ENCODE results near the gene PIK3AP1. TPM values are rescaled to one million over a fixed set of nuclear protein-coding genes. Genes with fewer than 3 reads are reported as not detected.

The PIK3AP1 gene
- total RNA-seq, 1 donor from 2014 or later = 3.8 TPM

DNA sequence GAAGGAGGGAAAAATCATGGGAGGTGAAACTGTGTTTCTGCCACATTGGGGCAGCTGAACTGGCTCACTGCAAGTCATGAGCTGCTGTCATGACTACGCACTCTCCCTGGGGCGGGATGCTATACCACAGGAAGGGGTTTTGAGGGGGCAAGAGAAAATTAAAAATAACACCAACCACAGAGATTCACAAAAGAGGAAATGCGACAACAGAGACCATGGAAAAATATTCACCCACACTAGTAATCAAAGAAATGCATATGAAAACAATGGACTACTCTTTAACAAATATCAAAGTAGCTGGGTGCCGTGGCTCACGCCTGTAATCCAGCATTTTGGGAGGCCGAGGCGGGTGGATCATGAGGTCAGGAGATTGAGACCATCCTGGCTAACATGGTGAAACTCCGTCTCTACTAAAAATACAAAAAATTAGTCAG is 68.3 kb downstream of the PIK3AP1 start:
- H3K27me3 Mint-ChIP-seq (ENCODE audit: insufficient read depth, low read depth) = peaks cover 4% of the 10 kb centered on the region
- H3K27ac Mint-ChIP-seq = no peak overlapping the region
- no peaks in the 10 kb centered on the region for H3K36me3 Mint-ChIP-seq

DNA sequence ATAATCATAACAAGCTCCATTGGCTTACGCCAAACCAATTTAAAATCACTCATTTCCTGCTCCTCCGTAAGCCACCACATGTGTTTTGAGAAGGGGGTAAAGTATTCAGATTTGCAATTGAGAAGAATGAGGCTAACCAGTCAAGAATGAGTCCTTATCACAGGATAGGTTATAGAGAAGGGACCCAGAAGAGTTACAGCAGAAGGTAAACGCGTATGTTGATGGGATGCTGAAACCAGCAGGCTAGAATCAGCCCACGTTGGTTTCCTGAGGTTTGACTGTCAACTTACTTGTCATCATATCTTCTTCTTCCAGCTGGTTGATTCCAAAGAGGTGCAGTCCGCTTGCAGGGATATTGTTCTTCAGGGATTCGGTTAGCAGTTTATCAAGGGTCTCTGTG is 69.4 kb downstream of the PIK3AP1 start:
- Histone ChIP-seq H3K27ac (no peak overlapping the region), H3K4me2 (no peak overlapping the region), H3F3A (ENCODE audit: low read depth) (no peaks in the 10 kb centered on the region), H3K4me3 (no peak overlapping the region), H3K9me3 (ENCODE audit: low read depth) (no peaks in the 10 kb centered on the region), H3K4me1 (peaks cover 6% of the 10 kb centered on the region), H3K79me2 (ENCODE audit: low read depth) (no peaks in the 10 kb centered on the region), H2AFZ (replicated peaks) (no peak overlapping the region), H3K27me3 (no peaks in the 10 kb centered on the region), H4K20me1 (ENCODE audit: low read depth) (no peaks in the 10 kb centered on the region), H3K9ac (no peak overlapping the region), H3K36me3 (no peaks in the 10 kb centered on the region)
- Mint-ChIP-seq H3K4me3 (no peak overlapping the region), H3K9me3 (peaks cover 5% of the 10 kb centered on the region), H3K4me1 (no peaks in the 10 kb centered on the region), H3K27me3 (ENCODE audit: insufficient read depth, low read depth) (peaks cover 2% of the 10 kb centered on the region), H3K27ac (no peak overlapping the region), H3K36me3 (no peaks in the 10 kb centered on the region)
- TF ChIP-seq EZH2 (IDR thresholded peaks at IDR 0.05) (no peak), EZH2phosphoT487 (IDR thresholded peaks at IDR 0.05) (no peak)
- TF ChIP-seq, protein P1, sequence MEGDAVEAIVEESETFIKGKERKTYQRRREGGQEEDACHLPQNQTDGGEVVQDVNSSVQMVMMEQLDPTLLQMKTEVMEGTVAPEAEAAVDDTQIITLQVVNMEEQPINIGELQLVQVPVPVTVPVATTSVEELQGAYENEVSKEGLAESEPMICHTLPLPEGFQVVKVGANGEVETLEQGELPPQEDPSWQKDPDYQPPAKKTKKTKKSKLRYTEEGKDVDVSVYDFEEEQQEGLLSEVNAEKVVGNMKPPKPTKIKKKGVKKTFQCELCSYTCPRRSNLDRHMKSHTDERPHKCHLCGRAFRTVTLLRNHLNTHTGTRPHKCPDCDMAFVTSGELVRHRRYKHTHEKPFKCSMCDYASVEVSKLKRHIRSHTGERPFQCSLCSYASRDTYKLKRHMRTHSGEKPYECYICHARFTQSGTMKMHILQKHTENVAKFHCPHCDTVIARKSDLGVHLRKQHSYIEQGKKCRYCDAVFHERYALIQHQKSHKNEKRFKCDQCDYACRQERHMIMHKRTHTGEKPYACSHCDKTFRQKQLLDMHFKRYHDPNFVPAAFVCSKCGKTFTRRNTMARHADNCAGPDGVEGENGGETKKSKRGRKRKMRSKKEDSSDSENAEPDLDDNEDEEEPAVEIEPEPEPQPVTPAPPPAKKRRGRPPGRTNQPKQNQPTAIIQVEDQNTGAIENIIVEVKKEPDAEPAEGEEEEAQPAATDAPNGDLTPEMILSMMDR (IDR thresholded peaks at IDR 0.05) = no peak
- DNase-seq (ENCODE audit: low spot score) = no peak

More for the DNA sequence above, 68.3 kb downstream of the PIK3AP1 start:
- no peaks in the 10 kb centered on the region for H3F3A ChIP-seq (ENCODE audit: low read depth)
- no peaks in the 10 kb centered on the region for H3K36me3 ChIP-seq
- H3K79me2 ChIP-seq (ENCODE audit: low read depth) = no peaks in the 10 kb centered on the region
- no peak overlapping the region for H3K4me3 ChIP-seq
- no peaks in the 10 kb centered on the region for H4K20me1 ChIP-seq (ENCODE audit: low read depth)
- no peak overlapping the region for H3K4me3 Mint-ChIP-seq
- H3K9ac ChIP-seq = no peak overlapping the region
- H3K4me1 Mint-ChIP-seq = no peaks in the 10 kb centered on the region
- no peak for DNase-seq (ENCODE audit: low spot score)
- no peaks in the 10 kb centered on the region for H3K9me3 ChIP-seq (ENCODE audit: low read depth)
- H3K27me3 ChIP-seq = no peaks in the 10 kb centered on the region
- H3K4me2 ChIP-seq = no peak overlapping the region
- no peak overlapping the region for H3K27ac ChIP-seq
- peaks cover 6% of the 10 kb centered on the region for H3K4me1 ChIP-seq
- TF ChIP-seq EZH2 (IDR thresholded peaks at IDR 0.05) = no peak
- TF ChIP-seq, protein P1 (IDR thresholded peaks at IDR 0.05) = no peak
- no peak for TF ChIP-seq EZH2phosphoT487 (IDR thresholded peaks at IDR 0.05)
- H2AFZ ChIP-seq (replicated peaks) = no peak overlapping the region
- peaks cover 8% of the 10 kb centered on the region for H3K9me3 Mint-ChIP-seq

GRCh38 chr10:96648297-96648696 is 72.0 kb downstream of the PIK3AP1 start:
- H3K4me1 ChIP-seq = peaks cover 6% of the 10 kb centered on the region
- Mint-ChIP-seq H3K4me1 (no peaks in the 10 kb centered on the region), H3K27me3 (ENCODE audit: insufficient read depth, low read depth) (peaks cover 5% of the 10 kb centered on the region), H3K27ac (no peak overlapping the region), H3K4me3 (no peak overlapping the region), H3K9me3 (no peaks in the 10 kb centered on the region), H3K36me3 (no peaks in the 10 kb centered on the region)
- H3K27me3 ChIP-seq = no peaks in the 10 kb centered on the region
- no peak overlapping the region for H3K27ac ChIP-seq
- no peaks in the 10 kb centered on the region for H3K9me3 ChIP-seq (ENCODE audit: low read depth)
- H4K20me1 ChIP-seq (ENCODE audit: low read depth) = no peaks in the 10 kb centered on the region
- H3K4me2 ChIP-seq = no peak overlapping the region
- DNase-seq (ENCODE audit: low spot score) = no peak
- H3K9ac ChIP-seq = no peak overlapping the region
- no peak overlapping the region for H3K4me3 ChIP-seq
- TF ChIP-seq EZH2phosphoT487 (IDR thresholded peaks at IDR 0.05) = no peak
- TF ChIP-seq, protein P1 (IDR thresholded peaks at IDR 0.05) = no peak
- no peak for TF ChIP-seq EZH2 (IDR thresholded peaks at IDR 0.05)
- no peak overlapping the region for H2AFZ ChIP-seq (replicated peaks)
- no peaks in the 10 kb centered on the region for H3K36me3 ChIP-seq
- no peaks in the 10 kb centered on the region for H3K79me2 ChIP-seq (ENCODE audit: low read depth)
- H3F3A ChIP-seq (ENCODE audit: low read depth) = no peaks in the 10 kb centered on the region
